GM23248 (cell line): Measurements from ENCODE around the gene SMURF2.

Experiments used
- EZH2 ChIP-seq: fragments of 200-600 bp; sonication (generic); IDR thresholded peaks from 2 replicates; pipeline ENCODE4 v1.6.1; 2018; ENCODE audit warnings: antibody characterized with exemption, mild to moderate bottlenecking; ENCODE audit not compliant: insufficient read depth, poor library complexity, severe bottlenecking
- EZH2phosphoT487 ChIP-seq: fragments of 200-600 bp; sonication (generic); IDR thresholded peaks from 2 replicates; pipeline ENCODE4 v1.6.1; 2018; ENCODE audit warnings: antibody characterized with exemption, moderate library complexity, mild to moderate bottlenecking, low read depth; ENCODE audit not compliant: insufficient read depth

GRCh38 chr17:64527914-64528313 lies 134.2 kb downstream of the SMURF2 start:
- no peak for TF ChIP-seq EZH2
- no peak for TF ChIP-seq EZH2phosphoT487
